ENCODE data around the gene COL6A3.
A peak's percentile ranks its signal among the peaks of the same experiment; 100 is the strongest.

Gene COL6A3

GRCh38 chr2:237441605-237442274 is 27.8 kb upstream of the COL6A3 start:
- no peak for DNase-seq

- no peak for DNase-seq
These were observed 26.9 kb upstream of the COL6A3 start for GRCh38 chr2:237440819-237441281.

- DNase-seq, result no peak
These were observed 24.3 kb upstream of the COL6A3 start for GRCh38 chr2:237438080-237438940.

- DNase-seq, result no peak
These were observed 23.6 kb upstream of the COL6A3 start for GRCh38 chr2:237437566-237437965.

- no peak for DNase-seq
These were observed 22.1 kb upstream of the COL6A3 start for GRCh38 chr2:237435844-237436587.

- DNase-seq, result no peak
These were observed 20.9 kb upstream of the COL6A3 start for GRCh38 chr2:237434866-237435311.

- no peak for DNase-seq
These were observed 20.1 kb upstream of the COL6A3 start for GRCh38 chr2:237433920-237434676.

GRCh38 chr2:237432484-237433092 is 18.6 kb upstream of the COL6A3 start:
- no peak for DNase-seq

GRCh38 chr2:237431837-237432236 is 17.9 kb upstream of the COL6A3 start:
- no peak for DNase-seq

- DNase-seq, result no peak
These were observed 17.4 kb upstream of the COL6A3 start for GRCh38 chr2:237431372-237431771.

- no peak for DNase-seq
These were observed 16.9 kb upstream of the COL6A3 start for GRCh38 chr2:237430861-237431260.

GRCh38 chr2:237429753-237430152 is 15.8 kb upstream of the COL6A3 start:
- DNase-seq, result no peak

GRCh38 chr2:237427769-237428506 is 14.0 kb upstream of the COL6A3 start:
- no peak for DNase-seq

GRCh38 chr2:237426517-237426916 is 12.6 kb upstream of the COL6A3 start:
- DNase-seq, result no peak

GRCh38 chr2:237425320-237425719 is 11.4 kb upstream of the COL6A3 start:
- no peak for DNase-seq

GRCh38 chr2:237424544-237424943 is 10.6 kb upstream of the COL6A3 start:
- no peak for DNase-seq

- no peak for DNase-seq
These were observed 9.9 kb upstream of the COL6A3 start for GRCh38 chr2:237423891-237424290.

GRCh38 chr2:237422309-237422708 is 8.3 kb upstream of the COL6A3 start:
- no peak for DNase-seq

GRCh38 chr2:237421542-237422116 is 7.7 kb upstream of the COL6A3 start:
- peak; percentile 51 for DNase-seq

- DNase-seq, result no peak
These were observed 4.3 kb upstream of the COL6A3 start for GRCh38 chr2:237418300-237418699.
